ENCODE data around the gene ASPRV1.

The ASPRV1 gene

GRCh38 chr2:69926849-69927515, 34.4 kb downstream of the ASPRV1 start:
- in situ Hi-C loops (cut with HindIII; ENCODE audit: low pct_ligation_motif_present, low pct_unique_long_range_greater_than_20kb, low sequenced_read_pairs), result no loop called here
- DNase-seq, result no peak

- DNase-seq, result no peak
- in situ Hi-C loops (cut with HindIII; ENCODE audit: low pct_ligation_motif_present, low pct_unique_long_range_greater_than_20kb, low sequenced_read_pairs), result no loop called here
Measured at GRCh38 chr2:69923116-69923515, 38.3 kb downstream of the ASPRV1 start.

- no peak for DNase-seq
- in situ Hi-C loops (cut with HindIII; ENCODE audit: low pct_ligation_motif_present, low pct_unique_long_range_greater_than_20kb, low sequenced_read_pairs), result no loop called here
Measured at GRCh38 chr2:69918401-69918800, 43.0 kb downstream of the ASPRV1 start.

GRCh38 chr2:69917852-69918251, 43.6 kb downstream of the ASPRV1 start:
- DNase-seq, result peak; percentile 88
- in situ Hi-C loops (cut with HindIII; ENCODE audit: low pct_ligation_motif_present, low pct_unique_long_range_greater_than_20kb, low sequenced_read_pairs), result no loop called here

- in situ Hi-C loops (cut with HindIII; ENCODE audit: low pct_ligation_motif_present, low pct_unique_long_range_greater_than_20kb, low sequenced_read_pairs), result no loop called here
Measured at GRCh38 chr2:69916106-69916505, 45.3 kb downstream of the ASPRV1 start.

GRCh38 chr2:69914950-69915945, 46.2 kb downstream of the ASPRV1 start, which contains the start of gene MXD1:
Gene MXD1, plus strand, starts transcription at chr2:69915109. Its CDS starts 222 bp downstream, at chr2:69915331.
- in situ Hi-C loops (cut with HindIII; ENCODE audit: low pct_ligation_motif_present, low pct_unique_long_range_greater_than_20kb, low sequenced_read_pairs), result no loop called here
- DNase-seq, result peak; percentile 38

More at GRCh38 chr2:69916106-69916505, 45.3 kb downstream of the ASPRV1 start:
- DNase-seq, result no peak

- in situ Hi-C loops (cut with HindIII; ENCODE audit: low pct_ligation_motif_present, low pct_unique_long_range_greater_than_20kb, low sequenced_read_pairs), result no loop called here
- peak; percentile 100 for DNase-seq
Measured at GRCh38 chr2:69914164-69914949, 47.1 kb downstream of the ASPRV1 start.

GRCh38 chr2:69911985-69912563, 49.4 kb downstream of the ASPRV1 start:
- DNase-seq, result peak; percentile 66
- in situ Hi-C loops (cut with HindIII; ENCODE audit: low pct_ligation_motif_present, low pct_unique_long_range_greater_than_20kb, low sequenced_read_pairs), result no loop called here
